Esophagus squamous epithelium (tissue), 4 donors: ENCODE measurements around the gene GZMB.

Experiments used
- POLR2A ChIP-seq, 4 donors: fragments of 450-650 bp; IDR thresholded peaks; one replicate each; pipeline ENCODE4 v1.6.1; 2017; ENCODE audit warnings: antibody characterized with exemption in 4 of 4, mild to moderate bottlenecking in 4 of 4, moderate library complexity in 3 of 4
- TF ChIP-seq, protein P1 (sequence below), 6 experiments: fragments of 450-650 bp in 4 of 6; fragments of 200-600 bp in 2 of 6; sonication (generic) in 2 of 6; IDR thresholded peaks; one replicate each; pipeline ENCODE4 v1.5.1; 2016 to 2019; ENCODE audit warnings: antibody characterized with exemption in 6 of 6, mild to moderate bottlenecking in 4 of 6, moderate library complexity in 4 of 6

DNA sequence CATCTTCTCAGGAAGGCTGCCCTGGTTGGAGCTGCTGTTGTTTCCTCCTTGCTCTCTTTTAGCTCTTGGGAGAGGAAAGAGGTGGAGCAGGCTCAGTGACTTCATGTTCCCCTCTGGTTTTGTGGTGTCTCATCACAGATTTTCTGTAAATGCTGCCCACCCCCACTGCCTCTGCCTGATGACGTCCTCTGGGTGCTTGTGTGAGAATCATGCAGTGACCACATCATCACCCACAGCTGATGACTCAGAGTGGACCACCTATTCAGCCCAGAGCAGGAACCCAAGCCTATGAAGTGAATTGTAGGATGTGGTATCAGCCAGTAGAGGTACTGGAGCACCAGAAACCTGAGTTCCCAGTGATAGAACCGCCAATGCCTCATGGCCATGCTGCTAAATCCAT, at the start of gene GZMB:
- TF ChIP-seq, protein P1, sequence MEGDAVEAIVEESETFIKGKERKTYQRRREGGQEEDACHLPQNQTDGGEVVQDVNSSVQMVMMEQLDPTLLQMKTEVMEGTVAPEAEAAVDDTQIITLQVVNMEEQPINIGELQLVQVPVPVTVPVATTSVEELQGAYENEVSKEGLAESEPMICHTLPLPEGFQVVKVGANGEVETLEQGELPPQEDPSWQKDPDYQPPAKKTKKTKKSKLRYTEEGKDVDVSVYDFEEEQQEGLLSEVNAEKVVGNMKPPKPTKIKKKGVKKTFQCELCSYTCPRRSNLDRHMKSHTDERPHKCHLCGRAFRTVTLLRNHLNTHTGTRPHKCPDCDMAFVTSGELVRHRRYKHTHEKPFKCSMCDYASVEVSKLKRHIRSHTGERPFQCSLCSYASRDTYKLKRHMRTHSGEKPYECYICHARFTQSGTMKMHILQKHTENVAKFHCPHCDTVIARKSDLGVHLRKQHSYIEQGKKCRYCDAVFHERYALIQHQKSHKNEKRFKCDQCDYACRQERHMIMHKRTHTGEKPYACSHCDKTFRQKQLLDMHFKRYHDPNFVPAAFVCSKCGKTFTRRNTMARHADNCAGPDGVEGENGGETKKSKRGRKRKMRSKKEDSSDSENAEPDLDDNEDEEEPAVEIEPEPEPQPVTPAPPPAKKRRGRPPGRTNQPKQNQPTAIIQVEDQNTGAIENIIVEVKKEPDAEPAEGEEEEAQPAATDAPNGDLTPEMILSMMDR (IDR thresholded peaks at IDR 0.05), result no peak
- TF ChIP-seq POLR2A (IDR thresholded peaks at IDR 0.05), result no peak
